NCI-H1436 (cell line): ENCODE results near the gene ZPBP2.
"Not testable (repeated sequence)": the region's sequence is repeated elsewhere in the genome, so short reads cannot be mapped to it uniquely, and the experiment has no call there.

ENCODE experiments used
- DNase-seq: peaks from one replicate; lab custom pipeline; 2025; lab: John Stamatoyannopoulos, UW

The ZPBP2 gene

GRCh38 chr17:39867880-39868553, at the start of gene ZPBP2:
TSS of gene ZPBP2 (plus strand) at chr17:39868202. CDS start at chr17:39868355, 153 bp downstream.
- DNase-seq, result no peak

DNA sequence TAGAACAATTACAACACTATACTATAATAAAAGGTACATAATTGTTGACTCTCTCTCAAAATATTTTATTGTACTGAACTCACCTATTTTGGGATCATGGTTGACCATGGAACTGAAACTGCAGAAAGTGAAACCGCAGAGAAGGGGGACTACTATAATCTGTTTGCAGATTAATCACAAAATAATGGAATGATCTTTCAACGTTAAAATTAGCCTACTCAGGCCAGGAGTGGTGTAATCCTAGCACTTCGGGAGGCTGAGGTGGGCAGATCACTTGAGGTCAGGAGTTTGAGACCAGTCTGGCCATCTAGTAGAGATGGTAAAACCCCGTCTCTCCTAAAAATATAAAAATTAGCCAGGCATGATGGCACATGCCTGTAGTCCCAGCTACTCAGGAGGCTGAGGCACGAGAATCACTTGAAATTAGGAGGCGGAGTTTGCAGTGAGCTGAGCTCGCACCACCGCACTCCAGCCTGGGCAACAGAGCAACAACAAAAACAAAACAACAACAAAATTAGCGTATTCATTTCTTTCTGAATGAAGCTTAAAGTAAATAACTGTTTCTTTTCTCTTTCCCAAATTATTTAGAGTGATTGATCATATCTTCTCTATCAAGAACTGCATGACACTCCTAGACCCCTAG, 49.5 kb upstream of the ZPBP2 start:
- no peak for DNase-seq

- no peak for DNase-seq
These were observed 47.5 kb upstream of the ZPBP2 start for GRCh38 chr17:39820541-39820940.

GRCh38 chr17:39820987-39821386, 47.0 kb upstream of the ZPBP2 start:
- DNase-seq, result no peak

- no peak for DNase-seq
These were observed 46.0 kb upstream of the ZPBP2 start for GRCh38 chr17:39822051-39822451.

GRCh38 chr17:39823407-39824054, 44.5 kb upstream of the ZPBP2 start:
- no peak for DNase-seq

DNA sequence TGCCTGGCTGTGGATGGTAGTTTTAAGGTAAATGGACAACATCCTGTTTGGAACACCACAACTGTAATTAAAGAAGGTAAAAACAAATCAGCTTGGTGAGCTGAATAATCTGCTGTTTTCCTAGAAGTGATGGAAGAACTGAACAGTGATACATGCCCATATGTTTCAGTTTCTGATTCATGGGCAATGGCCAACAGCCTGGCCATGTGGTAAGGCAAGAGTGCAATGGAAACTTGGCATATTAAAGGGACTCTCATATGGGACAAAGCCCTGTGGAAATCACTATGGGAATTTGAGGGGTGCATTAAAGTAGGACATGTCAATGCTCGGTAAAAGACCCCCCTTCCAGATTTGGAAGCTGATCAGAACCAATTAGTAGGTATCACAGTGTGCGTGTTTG, 41.7 kb upstream of the ZPBP2 start:
- DNase-seq, result no peak

GRCh38 chr17:39828443-39828842, 39.6 kb upstream of the ZPBP2 start:
- DNase-seq, result no peak

DNA sequence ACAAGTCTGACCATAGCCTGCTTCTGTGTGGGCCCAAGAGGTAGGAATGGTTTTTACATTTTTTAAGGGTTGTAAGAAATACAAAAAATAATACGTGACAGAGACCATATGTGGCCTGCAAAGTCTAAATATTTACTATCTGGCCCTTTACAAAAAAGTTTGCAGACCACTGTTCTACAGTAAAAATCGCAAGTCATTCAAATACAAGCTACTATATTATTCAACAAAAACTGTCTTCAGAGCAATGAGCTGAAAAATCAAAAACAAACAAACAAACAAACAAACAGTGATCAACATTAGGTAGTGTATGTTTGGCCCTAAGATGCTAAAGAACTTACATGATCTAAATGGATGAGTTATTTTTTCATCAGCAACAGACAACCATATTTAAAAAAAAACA, 36.4 kb upstream of the ZPBP2 start:
- DNase-seq, result no peak

GRCh38 chr17:39834017-39834416, 34.0 kb upstream of the ZPBP2 start:
- DNase-seq, result no peak

GRCh38 chr17:39835038-39835786, 32.8 kb upstream of the ZPBP2 start:
- no peak for DNase-seq

DNA sequence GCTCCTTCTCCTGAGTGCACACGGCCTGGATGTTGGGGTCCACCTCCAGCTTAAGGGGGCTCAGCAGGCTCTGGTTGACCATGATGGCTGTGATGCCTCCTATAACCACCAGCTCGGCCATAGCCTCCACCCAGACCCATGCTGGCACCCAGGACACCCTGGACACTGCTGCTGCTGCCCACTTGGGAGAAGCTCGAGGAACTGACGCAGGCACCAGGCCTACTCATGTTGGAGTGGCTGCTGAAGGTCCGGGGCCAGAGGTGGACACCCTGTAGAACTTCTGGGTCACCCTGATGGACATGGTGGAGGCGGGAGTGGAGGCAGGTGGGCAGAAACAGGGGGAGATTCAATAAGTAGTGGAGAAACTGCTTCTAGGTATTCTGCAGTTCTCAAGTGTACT, 31.9 kb upstream of the ZPBP2 start:
- DNase-seq, result no peak

DNA sequence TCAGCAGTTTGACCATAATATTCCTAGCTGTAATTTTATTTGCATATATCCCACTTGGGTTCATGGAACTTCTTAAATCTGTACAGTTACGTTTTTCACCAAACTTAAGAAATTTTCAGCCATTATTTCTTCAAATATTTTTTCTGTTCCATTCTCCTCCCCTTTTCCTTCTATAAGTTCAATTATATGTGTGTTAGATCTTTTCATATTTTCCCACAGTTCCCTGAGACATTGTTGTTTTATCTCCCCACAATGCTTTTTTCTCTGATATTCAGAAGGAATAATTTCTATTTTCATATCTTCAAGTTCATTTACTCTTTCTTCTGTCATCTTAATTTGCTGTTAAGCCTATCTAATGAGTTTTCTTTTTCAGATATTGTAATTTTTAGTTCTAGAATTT, 29.9 kb upstream of the ZPBP2 start:
- DNase-seq, result no peak

GRCh38 chr17:39838784-39839183, 29.2 kb upstream of the ZPBP2 start:
- DNase-seq, result no peak

DNA sequence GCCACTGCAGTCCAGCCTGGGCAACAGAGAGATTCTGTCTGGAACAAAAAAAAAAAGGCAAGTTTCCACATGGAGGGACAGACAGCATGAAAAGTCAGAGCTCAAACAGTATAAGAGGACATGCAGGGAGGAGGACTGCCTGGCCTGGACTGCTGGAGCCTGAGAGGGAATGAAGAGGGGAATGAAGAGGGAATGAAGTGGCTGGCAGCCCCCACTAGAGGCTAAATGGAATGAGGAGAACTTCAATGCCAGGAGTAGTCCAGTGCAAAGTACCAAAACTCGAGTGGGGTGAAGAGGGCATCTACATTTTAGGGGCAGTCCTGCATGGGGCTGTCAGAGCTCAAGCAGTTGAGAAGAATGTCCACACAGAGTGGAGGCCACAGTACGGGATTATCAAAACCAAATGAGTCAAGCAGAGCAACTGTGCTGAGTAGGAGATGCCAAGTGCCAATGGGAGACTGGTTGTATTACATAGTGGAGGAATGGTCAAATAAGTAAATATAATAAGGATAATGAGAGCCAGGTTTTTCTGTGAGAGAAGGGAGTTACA, 26.8 kb upstream of the ZPBP2 start:
- DNase-seq, result no peak

- peak; percentile 36 for DNase-seq
These were observed 22.8 kb upstream of the ZPBP2 start for GRCh38 chr17:39845052-39845846.

GRCh38 chr17:39846205-39846604, 21.8 kb upstream of the ZPBP2 start:
- no peak for DNase-seq

- no peak for DNase-seq
These were observed 19.4 kb upstream of the ZPBP2 start for GRCh38 chr17:39848600-39848999.

- DNase-seq, result not testable (repeated sequence)
These were observed 17.8 kb upstream of the ZPBP2 start for GRCh38 chr17:39850186-39850585.

DNA sequence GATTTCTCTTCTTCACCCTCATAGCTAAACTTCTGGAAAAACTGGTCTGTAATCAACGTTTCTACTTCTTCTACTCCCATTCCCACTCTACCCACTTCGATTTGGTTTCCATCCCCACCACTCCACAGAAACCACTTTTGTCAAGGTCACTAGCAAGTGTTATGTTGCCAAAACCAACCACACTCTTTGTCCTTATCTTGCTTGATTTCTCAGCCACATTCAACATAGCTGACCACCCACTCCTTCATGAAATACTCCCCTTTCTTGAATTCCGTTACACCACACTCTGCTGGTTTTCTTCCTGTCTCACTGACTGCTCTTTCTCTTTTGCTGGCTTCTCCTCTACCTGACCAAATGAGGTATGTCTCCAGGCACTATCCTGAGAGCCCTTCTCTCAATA, 15.8 kb upstream of the ZPBP2 start:
- no peak for DNase-seq

- no peak for DNase-seq
These were observed 13.1 kb upstream of the ZPBP2 start for GRCh38 chr17:39854909-39855308.
